Measurements from ENCODE around the gene SEPHS2. TPM values are rescaled to one million over a fixed set of nuclear protein-coding genes. Genes with fewer than 3 reads are reported as not detected.
"Not testable (repeated sequence)": the region's sequence is repeated elsewhere in the genome, so short reads cannot be mapped to it uniquely, and the experiment has no call there.

SEPHS2 gene
- total and polyA plus RNA-seq, 9 donors: 13.1 to 38.9 (median 25.6) TPM

DNA sequence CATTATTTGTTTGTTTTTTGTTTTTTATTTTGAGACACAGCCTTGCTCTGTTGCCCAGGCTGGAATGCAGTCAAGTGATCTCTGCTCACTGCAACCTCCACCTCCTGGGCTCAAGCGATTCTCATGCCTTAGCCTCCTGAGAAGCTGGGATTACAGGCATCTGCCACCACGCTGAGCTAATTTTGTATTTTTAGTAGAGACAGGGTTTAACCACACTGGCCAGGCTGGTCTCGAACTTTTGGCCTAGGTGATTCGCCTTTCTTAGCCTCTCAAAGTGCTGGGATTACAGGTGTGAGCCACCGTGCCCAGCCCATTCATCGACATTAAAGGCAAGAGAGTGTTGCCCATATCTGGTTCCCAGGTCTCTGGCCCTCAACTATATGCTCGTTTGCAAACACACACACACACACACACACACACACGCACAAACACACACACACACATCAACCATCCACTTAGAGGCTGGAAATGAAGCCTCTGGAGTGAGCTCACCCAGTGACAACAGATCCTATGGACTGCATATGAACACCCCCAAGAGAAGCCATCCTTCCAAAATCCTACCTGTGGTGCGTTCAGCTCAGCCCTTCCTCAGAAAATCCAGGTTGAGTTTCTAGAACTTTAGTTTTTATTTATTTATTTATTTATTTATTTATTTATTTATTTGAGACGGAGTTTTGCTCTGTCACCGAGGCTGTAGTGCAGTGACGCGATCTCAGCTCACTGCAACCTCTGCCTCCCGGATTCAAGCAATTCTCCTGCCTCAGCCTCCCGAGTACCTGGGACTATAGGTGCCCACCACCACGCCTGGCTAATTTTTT lies 12.3 kb upstream of the SEPHS2 start:
- no peaks in the 10 kb centered on the region for H3K4me1 ChIP-seq (ENCODE audit: insufficient read depth)
- intact Hi-C loops (cut with DNase I): no loop called here
- no peak overlapping the region for H3K27ac ChIP-seq
- DNase-seq: no peak
- no peaks in the 10 kb centered on the region for H3K27me3 ChIP-seq
- TF ChIP-seq, protein P1, sequence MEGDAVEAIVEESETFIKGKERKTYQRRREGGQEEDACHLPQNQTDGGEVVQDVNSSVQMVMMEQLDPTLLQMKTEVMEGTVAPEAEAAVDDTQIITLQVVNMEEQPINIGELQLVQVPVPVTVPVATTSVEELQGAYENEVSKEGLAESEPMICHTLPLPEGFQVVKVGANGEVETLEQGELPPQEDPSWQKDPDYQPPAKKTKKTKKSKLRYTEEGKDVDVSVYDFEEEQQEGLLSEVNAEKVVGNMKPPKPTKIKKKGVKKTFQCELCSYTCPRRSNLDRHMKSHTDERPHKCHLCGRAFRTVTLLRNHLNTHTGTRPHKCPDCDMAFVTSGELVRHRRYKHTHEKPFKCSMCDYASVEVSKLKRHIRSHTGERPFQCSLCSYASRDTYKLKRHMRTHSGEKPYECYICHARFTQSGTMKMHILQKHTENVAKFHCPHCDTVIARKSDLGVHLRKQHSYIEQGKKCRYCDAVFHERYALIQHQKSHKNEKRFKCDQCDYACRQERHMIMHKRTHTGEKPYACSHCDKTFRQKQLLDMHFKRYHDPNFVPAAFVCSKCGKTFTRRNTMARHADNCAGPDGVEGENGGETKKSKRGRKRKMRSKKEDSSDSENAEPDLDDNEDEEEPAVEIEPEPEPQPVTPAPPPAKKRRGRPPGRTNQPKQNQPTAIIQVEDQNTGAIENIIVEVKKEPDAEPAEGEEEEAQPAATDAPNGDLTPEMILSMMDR (IDR thresholded peaks at IDR 0.05): no peak
- TF ChIP-seq POLR2A (IDR thresholded peaks at IDR 0.05) (no peak), EP300 (IDR thresholded peaks at IDR 0.05) (no peak)
- 88 to 94% (median 90%) methylated on average over 16 of the region's 16 CpGs for WGBS, 3 donors
- no peaks in the 10 kb centered on the region for H3K9me3 ChIP-seq
- no peak overlapping the region for H3K4me3 ChIP-seq
- H3K36me3 ChIP-seq: no peaks in the 10 kb centered on the region

DNA sequence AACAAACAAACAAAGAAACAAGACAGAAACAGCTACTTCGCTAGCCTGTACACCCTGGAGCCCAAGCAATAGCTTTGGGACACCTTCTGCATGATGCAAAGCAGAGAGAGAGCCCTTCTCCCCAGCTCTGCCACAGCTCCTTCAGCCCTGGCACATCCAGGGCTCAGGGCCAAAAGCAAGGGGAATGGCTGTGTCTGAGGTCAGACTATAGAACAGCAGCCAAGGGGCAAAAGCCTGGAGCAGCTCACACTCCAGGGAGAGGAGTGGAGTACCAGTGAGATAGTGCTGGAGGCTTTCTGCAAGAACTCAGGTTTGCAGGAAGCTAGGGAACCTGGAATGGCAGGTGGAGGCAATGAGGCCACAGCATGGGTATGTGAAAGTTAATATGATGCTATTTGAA lies 11.6 kb upstream of the SEPHS2 start:
- DNase-seq: no peak
- Histone ChIP-seq H3K4me3 (no peak overlapping the region), H3K27ac (no peak overlapping the region), H3K36me3 (no peaks in the 10 kb centered on the region), H3K27me3 (no peaks in the 10 kb centered on the region), H3K4me1 (ENCODE audit: insufficient read depth) (no peaks in the 10 kb centered on the region), H3K9me3 (no peaks in the 10 kb centered on the region)
- WGBS, 3 donors: 88 to 97% (median 96%) methylated on average over 1 of the region's 1 CpG
- intact Hi-C loops (cut with DNase I): no loop called here
- no peak for TF ChIP-seq POLR2A (IDR thresholded peaks at IDR 0.05)
- TF ChIP-seq EP300 (IDR thresholded peaks at IDR 0.05): no peak
- TF ChIP-seq, protein P1 (IDR thresholded peaks at IDR 0.05): no peak

DNA sequence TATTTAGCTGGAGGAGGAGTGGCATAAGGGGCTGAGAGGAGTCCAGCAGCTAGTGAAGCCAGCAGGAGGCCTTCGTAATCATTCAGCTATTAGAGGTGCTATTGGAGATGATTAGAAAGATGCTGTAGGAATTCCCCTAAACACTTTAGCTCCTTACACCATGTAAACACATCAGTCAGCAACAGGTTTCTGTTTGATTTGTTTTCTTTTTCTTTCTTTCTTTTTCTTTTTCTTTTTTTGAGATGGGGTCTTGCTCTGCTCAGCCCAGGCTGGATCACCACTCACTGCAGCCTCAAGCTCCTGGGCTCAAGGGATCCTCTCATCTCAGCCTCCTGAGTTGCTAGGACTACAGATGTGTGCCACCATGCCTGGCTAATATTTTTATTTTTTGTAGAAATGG lies 10.6 kb upstream of the SEPHS2 start:
- TF ChIP-seq POLR2A (IDR thresholded peaks at IDR 0.05) (no peak), EP300 (IDR thresholded peaks at IDR 0.05) (no peak)
- TF ChIP-seq, protein P1 (IDR thresholded peaks at IDR 0.05): no peak
- H3K4me3 ChIP-seq: no peak overlapping the region
- H3K4me1 ChIP-seq (ENCODE audit: insufficient read depth): no peaks in the 10 kb centered on the region
- 69 to 79% (median 75%) methylated on average over 1 of the region's 1 CpG for WGBS, 3 donors
- no peak overlapping the region for H3K27ac ChIP-seq
- intact Hi-C loops (cut with DNase I): no loop called here
- H3K27me3 ChIP-seq: no peaks in the 10 kb centered on the region
- no peak for DNase-seq
- no peaks in the 10 kb centered on the region for H3K9me3 ChIP-seq
- no peaks in the 10 kb centered on the region for H3K36me3 ChIP-seq

DNA sequence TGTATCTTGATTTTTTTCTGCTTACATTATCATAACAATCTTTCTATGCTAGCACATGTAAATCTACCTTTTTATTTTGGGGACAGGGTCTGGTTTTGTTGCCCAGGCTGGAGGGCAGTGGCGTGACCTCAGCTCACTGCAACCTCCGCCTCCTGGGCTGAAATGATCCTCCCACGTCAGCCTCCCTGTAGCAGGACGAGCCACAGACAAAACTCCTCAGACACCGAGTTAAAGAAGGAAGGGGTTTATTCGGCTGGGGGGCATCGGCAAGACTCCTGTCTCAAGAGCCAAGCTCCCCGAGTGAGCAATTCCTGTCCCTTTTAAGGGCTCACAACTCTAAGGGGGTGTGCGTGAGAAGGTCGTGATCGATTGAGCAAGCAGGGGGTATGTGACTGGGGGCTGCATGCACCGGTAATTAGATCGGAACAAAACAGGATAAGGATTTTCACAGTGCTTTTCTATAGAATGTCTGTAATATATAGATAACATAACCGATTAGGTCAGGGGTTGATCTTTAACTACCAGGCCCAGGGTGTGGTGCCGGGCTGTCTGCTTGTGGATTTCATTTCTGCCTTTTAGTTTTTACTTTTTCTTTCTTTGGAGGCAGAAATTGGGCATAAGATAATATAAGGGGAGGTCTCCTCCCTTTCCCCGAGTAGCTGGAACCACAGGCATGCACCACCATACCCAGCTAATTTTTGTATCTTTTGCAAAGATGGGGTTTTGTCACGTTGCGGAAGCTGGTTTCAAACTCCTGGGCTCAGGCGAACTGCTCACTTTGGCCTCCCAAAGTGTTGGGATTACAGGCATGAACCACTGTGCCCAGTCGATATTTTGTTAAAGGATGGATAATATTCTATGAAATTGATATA lies 7.3 kb upstream of the SEPHS2 start:
- intact Hi-C loops (cut with DNase I); H3K27me3 ChIP-seq; DNase-seq: not testable (repeated sequence)

DNA sequence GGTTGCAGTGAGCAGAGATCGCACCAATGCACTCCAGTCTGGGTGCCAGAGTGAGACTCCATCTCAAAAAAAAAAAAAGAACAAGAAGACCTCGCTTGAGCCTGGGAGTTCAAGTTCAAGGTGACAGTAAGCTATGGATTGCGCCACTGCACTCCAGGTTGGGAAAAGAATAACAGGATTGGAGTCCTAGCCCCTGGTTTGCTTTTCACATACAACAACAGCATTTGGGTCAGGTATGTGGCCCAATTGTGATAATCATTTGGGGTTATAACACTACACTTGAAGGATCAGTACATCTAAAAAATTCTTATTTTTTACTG lies 3.4 kb upstream of the SEPHS2 start:
- H3K4me3 ChIP-seq: no peak overlapping the region
- H3K36me3 ChIP-seq: no peaks in the 10 kb centered on the region
- H3K4me1 ChIP-seq (ENCODE audit: insufficient read depth): peaks cover 5% of the 10 kb centered on the region
- no peaks in the 10 kb centered on the region for H3K9me3 ChIP-seq
- no peak overlapping the region for H3K27ac ChIP-seq
- 70 to 80% (median 78%) methylated on average over 3 of the region's 3 CpGs for WGBS, 3 donors
- intact Hi-C loops (cut with DNase I): no loop called here
- no peaks in the 10 kb centered on the region for H3K27me3 ChIP-seq
- DNase-seq: no peak
- TF ChIP-seq POLR2A (IDR thresholded peaks at IDR 0.05) (no peak), EP300 (IDR thresholded peaks at IDR 0.05) (no peak)
- TF ChIP-seq, protein P1 (IDR thresholded peaks at IDR 0.05): no peak

More for the DNA sequence above, 7.3 kb upstream of the SEPHS2 start:
- H3K4me1 ChIP-seq (ENCODE audit: insufficient read depth); H3K27ac ChIP-seq; H3K36me3 ChIP-seq; H3K9me3 ChIP-seq; H3K4me3 ChIP-seq: not testable (repeated sequence)
- WGBS, 3 donors: 66 to 74% (median 68%) methylated on average over 20 of the region's 20 CpGs
